Posterior cingulate gyrus (tissue), 11 donors: Measurements from ENCODE around the gene KPNA4.
A peak's percentile ranks its signal among the peaks of the same experiment; 100 is the strongest.
"Not testable (repeated sequence)": the region's sequence is repeated elsewhere in the genome, so short reads cannot be mapped to it uniquely, and the experiment has no call there.

Source experiments
- DNase-seq, 10 donors: peaks; one replicate each; pipeline versions ENCODE4 v3.0.0 to v3.0.0-alpha.2; 2020 to 2021; ENCODE audit warnings: mixed read lengths in 3 of 10
- intact Hi-C: fragments of 100-400 bp; cut with DNase I; formaldehyde crosslinking; loops from one replicate; pipeline ENCODE4 v1.15.1; 2023

KPNA4 gene, protein sequence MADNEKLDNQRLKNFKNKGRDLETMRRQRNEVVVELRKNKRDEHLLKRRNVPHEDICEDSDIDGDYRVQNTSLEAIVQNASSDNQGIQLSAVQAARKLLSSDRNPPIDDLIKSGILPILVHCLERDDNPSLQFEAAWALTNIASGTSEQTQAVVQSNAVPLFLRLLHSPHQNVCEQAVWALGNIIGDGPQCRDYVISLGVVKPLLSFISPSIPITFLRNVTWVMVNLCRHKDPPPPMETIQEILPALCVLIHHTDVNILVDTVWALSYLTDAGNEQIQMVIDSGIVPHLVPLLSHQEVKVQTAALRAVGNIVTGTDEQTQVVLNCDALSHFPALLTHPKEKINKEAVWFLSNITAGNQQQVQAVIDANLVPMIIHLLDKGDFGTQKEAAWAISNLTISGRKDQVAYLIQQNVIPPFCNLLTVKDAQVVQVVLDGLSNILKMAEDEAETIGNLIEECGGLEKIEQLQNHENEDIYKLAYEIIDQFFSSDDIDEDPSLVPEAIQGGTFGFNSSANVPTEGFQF

DNA sequence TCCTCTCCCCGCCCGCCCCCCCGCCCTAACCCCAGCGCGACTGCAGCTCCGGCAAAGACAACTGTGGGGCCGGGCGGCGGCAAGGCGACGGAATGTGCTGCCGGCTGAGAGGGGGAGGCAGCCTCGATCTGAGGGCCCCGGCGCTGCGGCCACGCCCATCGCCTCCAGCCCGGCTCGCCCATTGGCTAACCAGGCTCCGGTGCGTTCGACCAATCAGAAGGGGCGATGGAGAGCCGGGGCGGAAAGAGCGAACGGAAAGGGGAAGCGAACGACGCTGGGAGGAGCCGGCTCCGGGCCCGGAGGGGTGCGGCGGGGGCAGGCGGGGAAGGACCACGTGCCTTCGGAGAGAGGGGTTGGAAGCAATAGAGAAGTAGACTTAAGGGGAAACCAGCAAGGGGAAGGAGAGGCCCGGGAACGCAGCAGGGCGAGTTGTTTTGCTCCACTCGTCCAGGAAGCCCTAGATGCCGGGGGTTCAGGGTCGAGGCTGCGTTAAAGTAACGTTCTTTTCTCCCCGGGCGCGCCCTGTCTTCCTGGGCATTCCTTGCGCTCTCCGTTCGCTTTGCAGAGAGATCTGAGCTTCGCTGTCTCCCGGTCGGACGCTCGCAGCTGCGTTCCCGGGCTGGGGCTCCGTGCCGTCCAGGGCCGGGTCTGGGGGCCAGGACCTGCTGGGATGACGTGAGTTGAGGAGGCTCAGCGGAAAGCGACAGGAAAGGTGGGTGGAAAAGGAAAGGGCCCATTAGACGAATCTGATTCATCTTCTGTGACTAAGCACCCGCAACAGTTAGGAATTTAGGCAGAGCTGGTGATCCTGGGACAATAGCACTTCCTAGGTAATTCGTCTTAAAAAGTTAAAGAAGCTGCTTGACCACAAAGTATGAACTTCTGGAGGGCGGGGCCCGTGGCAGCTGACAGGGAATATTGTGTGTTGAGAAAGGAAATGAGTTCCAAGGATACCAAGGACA lies at the start of gene KPNA4:
Gene KPNA4 (minus strand): TSS at position 130 of the 962 bp plus-strand sequence. CDS start 289 bp downstream, outside the sequence.
- peak; percentile 95 to 99 (median 96) for DNase-seq
- intact Hi-C loops = loop anchor here (1.0 to 2.0 kb wide), 2 partner anchors 167 to 190 kb away; partner anchors contain the start of genes IFT80 and SMC4

DNA sequence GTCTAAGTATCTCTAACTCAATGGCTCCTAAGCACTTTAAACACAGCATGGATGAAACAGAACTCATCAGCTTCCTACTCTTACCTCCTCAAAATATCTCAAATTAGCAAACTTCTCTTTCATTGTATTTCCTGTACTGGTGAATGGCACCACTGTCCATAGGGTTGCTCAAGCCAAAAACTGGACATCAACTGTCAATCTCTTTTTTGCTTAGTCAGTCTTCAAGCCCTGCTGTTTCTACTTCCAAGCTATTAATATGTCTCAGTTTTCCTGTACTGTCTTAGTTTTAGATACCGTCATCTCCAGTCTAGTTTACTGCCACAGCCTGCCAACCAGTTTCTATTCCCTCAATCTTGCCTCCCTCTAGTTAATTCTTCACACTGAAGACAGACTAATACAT lies 48.3 kb upstream of the KPNA4 start:
- no peak for DNase-seq
- intact Hi-C loops = no loop called here

DNA sequence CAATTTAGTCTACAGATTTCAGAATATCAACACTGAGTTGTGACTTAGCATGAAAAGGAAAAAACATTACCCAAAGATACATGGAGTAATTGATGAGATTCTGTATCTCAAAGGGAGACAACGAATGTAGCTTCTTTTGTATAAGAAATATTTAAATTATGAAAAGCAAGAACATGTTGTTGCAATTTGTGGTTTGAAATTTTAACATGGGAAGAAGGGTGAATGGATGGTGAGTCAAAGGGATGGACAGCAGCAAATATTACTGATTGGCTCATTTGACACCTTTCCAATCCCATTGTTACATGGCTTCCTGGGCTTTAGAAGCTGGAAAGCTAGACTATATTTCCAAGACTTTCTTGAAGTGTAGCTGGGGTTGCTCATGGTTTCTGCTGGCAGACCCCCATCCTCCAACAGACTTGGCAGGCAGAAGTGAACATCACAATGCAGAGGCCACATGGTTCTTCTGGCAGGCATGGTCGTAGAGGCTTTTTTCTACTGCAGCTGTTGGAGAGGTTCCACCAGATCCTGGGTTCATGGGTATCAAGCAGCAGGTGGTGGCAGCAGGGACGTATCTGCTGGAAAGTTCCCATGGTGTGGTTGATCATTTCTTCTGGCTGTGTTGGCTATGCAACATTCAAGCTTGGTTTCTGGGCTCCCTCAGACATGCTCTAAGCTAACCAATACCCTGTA lies 47.2 kb upstream of the KPNA4 start:
- intact Hi-C loops = no loop called here

DNA sequence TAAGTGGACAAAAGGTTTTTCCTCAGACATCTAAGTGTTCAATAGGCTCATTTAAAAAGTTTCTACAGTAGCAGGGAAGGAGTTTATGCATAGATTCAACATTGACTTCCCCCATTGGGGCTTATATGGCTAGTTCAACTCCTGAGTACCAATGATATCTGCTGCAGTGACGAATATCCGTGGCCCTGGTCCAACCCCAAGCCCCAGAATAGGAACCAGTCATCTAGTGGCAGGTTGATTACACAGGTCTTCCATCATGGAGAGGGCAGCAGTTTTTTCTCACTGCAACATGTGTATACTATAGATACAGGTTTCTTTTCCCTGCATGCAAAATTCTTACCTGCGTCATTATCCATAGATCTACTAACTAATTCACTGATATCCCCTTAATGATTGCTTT lies 45.8 kb upstream of the KPNA4 start:
- intact Hi-C loops = no loop called here
- no peak for DNase-seq

More for the DNA sequence above, 47.2 kb upstream of the KPNA4 start:
- DNase-seq = peak in 2 of 10 donors; percentile 13 to 52

DNA sequence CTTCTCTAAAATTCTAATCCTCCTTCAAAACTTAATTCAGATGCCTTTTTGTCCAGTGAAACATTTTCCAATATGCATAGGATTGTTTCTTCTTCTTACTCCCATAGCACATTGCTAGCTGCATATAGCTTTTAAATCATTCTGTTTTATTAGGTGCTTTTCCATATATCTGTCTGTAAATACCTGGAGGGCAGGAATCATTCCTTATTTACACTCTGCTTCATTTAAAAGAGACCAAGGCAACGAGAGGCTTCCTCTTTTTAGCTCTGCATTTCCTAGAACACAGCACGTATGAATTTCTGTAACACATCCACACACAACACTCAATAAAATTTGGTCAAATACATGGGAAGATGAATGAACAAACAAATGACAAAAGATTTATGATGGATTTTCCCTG lies 43.5 kb upstream of the KPNA4 start:
- DNase-seq = no peak
- intact Hi-C loops = no loop called here

DNA sequence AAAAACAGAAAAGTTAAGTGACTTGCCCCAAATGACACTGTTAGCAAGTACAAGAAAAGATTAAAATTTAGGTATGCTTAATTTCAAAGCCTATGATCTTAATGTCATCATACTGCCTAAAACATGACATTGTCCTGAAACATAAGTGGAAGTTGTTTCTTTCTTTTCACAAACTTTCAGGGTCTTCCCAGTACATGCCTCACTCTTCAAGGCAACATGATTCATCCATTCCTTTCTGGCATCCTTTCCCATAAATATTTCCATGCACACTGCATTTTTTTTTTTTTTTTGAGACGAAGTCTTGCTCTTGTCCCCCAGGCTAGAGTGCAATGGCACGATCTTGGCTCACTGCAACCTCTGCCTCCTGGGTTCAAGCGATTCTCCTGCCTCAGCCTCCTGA lies 42.5 kb upstream of the KPNA4 start:
- intact Hi-C loops = no loop called here

DNA sequence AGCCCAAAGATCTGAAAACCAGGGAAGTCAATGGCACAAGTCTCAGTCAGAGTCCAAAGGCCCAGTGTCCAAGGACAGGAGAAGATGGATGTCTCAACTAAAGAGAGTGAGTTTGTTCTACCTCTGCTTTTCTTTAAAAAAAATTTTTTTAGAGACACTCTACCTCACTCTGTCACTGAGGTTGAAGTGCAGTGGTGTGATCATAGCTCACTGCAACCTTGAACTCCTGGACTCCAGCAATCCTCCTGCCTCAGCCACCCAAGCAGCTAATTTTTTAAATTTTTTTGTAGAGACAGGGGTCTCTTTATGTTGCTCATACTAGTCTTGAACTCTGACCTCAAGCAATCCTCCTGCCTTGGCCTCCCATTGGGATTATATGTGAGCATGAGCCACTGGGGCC lies 39.9 kb upstream of the KPNA4 start:
- intact Hi-C loops = no loop called here

More for the DNA sequence above, 42.5 kb upstream of the KPNA4 start:
- no peak for DNase-seq

DNA sequence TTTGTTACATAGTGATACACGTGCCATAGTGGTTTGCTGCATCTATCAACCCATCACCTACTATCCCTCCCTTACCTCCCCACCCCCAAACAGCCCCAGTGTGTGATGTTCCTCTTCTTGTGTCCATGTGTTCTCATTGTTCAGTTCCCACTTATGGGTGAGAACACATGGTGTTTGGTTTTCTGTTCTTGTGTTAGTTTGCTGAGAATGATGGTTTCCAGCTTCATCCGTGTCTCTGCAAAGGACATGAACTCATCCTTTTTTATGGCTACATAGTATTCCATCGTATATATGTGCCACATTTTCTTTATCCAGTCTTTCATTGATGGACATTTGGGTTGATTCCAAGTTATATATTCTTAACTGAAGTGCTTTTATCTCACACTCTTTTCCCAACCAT lies 38.5 kb upstream of the KPNA4 start:
- DNase-seq, intact Hi-C loops: not testable (repeated sequence)

More for the DNA sequence above, 39.9 kb upstream of the KPNA4 start:
- no peak for DNase-seq

DNA sequence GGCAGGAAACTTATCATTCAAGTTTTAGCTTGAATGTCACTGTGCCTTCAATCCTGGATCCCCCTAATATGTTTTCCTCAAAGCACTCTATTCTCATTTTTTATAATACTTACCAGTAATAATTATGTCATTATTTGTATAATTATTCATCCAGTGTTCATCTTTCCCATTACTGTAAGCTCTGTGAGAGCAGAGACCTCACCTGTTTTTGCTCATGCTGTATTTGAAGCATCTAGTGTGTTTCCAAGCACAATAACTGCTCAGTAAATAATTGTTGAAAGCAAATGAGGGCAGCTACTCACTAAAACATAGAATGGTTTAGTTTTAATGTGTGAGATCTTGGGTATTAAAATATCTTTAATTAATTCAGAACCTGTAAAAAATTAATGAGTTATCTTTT lies 36.9 kb upstream of the KPNA4 start:
- intact Hi-C loops = no loop called here
- no peak for DNase-seq

DNA sequence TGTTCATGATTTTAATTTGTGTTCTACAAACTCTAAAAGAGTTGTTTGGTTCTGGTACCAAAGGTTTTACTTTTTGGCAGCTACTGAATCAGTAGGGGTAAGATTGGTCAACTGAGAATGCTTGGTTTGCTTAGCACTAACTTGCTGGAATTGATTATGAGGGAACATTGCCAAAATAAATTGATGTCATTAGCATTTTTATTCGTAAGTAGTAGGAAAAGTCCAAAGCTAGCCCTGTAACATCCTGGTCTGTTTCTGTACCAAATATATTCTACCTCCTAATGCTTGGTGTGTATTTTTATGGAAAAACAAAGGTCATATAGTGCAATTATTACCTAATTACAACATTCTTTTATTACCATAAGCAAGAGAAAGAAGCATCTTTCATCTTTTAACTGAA lies 35.9 kb upstream of the KPNA4 start:
- intact Hi-C loops = no loop called here
- no peak for DNase-seq

DNA sequence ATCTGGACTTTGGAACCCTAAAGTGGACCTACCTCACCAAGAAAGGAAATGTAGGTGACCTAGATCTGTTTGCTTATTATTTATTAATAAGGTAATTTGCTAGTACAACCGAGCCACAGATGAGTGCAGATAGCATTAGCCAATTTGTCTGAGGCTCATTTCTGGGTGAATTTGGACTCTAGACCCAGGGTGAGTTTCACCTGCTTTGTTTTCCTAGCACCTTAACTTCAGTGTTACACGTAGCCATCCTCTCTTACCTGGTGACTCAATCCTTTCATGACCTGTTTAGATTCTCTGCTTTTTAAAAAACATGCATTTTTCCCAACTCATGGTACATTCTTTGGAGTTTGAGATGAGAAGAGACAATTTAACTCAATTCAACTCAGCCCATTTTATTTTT lies 33.5 kb upstream of the KPNA4 start:
- intact Hi-C loops = no loop called here
- no peak for DNase-seq

DNA sequence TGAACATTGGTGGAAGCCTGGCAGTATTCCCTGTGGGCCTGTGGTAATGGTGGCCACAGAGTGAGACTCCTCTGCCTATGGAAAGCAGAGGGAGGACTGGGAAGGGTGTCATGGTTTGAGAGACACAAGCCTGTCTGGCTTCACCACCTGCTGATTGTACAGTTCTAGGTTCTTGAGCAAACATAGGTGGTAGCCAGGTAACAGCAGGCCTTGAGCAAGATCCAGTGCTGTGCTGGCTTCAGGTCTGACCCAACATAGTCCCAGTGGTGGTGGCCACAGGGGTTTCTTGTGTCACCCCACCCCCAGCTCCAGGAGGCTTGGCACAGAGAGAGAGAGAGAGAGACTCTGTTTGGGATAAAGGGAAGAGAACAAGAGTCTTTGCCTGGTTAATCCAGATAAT lies 22.7 kb upstream of the KPNA4 start:
- DNase-seq = no peak
- intact Hi-C loops = no loop called here

DNA sequence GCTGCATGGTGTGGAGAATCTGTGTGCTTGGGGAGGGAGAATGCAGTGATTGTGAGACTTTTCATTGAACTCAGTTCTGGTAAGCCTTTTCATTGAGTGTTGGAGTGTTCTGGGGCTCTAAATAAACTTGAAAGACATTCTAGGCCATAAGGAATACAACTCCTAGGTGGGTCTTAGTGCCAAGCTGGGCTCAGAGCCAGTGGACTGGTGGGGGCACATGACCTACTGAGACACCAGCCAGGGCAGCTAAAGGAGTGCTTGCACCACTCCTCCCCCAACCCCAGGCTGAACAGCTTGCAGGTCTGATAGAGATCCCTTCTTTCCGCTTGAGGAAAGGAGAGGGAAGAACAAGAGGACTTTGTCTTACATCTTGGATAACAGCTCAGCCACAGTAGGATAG lies 21.7 kb upstream of the KPNA4 start:
- intact Hi-C loops = no loop called here
- DNase-seq = peak in 2 of 10 donors; percentile 22 to 27

DNA sequence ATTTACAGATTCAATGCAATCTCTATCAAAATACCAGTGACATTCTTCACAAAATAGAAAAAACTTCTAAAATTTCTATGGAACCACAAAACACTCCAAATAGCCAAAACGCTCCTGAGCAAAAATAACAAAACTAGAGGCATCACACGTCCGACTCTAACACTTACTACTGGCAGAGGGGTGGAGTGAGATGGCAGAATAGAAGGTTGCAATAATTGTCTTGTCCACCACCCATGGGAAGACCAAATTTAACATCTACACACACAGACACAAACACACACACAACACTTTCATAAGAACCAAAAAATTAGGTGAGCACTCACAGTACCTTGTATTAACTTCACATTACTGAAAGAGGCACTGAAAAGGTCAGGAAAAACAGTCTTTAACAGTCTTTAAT lies 21.3 kb upstream of the KPNA4 start:
- intact Hi-C loops = no loop called here
- no peak for DNase-seq

DNA sequence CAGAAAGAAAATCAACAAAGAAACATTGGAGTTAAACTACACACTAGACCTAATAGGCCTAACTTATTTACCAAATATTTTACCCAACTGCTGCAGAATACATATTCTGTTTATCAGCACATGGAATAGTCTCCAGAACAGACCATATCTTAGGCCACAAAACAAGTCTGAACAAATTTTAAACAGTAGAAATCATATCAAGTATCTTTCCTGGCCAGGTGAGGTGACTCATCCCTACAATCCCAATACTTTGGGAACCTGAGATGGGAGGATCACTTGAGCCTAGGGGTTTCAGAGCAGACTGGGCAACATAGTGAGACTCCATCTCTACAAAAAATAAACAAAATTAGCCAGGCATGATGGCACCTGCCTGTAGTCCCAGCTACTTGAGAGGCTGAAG lies 18.1 kb upstream of the KPNA4 start:
- no peak for DNase-seq
- intact Hi-C loops = no loop called here

DNA sequence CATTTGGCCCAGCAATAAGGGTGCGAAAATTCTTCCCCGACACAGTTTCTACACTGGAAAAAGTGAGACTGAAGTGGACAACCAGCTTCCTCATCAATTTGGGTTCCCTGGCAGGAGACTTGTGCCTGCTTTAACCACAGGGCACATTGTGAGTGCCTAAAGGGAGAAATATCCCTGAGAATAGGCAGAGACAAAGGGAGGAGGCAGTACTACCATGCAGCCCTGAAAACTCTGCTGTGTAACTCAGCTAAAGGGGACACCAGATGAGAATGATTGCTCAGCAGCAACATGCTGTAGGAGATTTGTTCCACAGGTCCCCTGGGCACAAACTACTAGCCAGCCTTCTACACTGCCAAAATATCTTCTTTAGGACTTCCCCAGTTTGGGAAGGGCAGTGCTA lies 15.6 kb upstream of the KPNA4 start:
- intact Hi-C loops = no loop called here
- no peak for DNase-seq

DNA sequence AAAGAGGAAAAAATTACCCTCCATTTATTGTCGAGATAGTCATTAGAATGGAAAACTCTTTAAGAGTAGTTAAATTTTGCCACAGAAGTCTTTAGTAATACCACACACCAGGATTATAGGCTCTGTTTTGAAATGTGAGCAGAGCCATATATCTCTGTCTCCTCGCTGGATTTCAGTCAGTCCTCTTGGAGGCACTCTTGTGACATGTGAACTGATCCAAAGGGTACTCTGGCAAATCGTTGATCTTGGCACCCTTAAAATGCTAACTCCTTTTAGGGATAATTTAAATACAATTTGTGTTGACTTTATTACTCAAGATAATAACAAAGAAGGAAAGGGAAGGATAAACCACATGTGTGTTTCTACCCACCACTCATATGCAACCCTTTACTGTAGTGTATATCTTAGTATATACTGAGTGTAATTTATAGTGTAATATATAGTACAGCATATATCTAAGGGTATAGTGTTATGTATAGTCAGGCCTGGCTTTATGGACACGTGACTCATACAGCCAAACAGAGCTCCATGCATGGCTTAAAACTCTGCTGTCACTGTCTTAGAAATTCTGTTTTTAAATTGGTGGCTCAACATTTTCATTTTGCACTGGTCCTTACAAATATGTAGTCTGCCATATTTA lies 12.3 kb upstream of the KPNA4 start:
- DNase-seq = no peak
- intact Hi-C loops = no loop called here

DNA sequence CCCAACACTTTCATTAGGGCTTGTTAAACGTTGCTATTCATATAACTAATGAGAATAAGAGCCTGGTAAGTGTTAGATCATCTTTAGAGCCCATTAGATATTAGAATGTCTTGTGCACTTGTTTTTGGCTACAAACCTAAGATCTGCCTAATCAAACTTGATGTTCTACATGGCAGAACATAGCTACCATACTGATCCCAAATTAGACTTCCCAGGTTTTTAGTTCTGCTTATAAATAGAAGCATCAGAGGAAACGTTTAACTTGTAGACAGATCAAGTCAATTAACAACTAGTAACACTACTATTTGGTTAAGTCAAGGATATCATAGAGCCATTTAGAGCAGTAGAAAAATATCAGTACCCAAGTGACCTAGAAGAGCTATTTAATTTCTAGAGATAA lies 11.7 kb upstream of the KPNA4 start:
- DNase-seq = no peak
- intact Hi-C loops = no loop called here

DNA sequence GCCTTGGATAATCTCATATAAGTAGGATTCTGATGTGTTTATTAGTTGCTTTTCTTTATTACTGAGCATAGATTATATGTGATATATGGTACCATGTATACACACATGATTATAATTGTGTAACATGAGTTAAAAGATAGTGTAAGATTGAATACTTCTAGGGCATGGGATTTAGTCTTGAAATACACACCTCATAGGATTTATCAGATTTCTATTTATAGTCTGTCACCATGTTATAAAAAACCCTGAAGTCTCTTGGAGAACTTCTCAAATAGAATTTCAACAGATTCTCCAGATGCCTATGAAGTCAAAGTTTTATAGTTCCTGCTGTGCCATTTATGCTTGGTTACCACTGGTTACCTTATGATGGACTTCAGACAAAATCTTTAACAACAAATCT lies 11.2 kb upstream of the KPNA4 start:
- intact Hi-C loops = no loop called here
- DNase-seq = no peak

DNA sequence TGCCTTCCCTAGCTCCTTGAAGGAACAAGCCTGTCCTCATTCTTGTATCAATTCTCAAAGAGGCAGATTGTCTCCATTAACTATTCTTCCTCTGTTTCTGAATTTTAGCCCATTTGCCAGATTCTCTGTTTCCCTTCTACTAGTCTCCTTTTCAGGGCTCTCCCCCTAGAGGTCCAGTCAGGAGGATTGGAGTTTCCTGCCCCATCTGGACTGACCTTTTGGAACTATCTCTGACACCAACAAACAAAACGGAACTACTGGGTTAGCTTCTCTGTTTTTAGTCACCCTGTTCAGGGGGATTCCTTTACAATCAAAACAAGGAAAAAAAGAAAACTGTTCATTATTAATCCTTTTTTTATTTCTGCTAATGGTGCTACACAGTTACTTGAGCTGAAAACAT lies 10.2 kb upstream of the KPNA4 start:
- intact Hi-C loops = no loop called here
- no peak for DNase-seq
